Measurements from ENCODE around the gene ARRDC5. TPM values are rescaled to one million over a fixed set of nuclear protein-coding genes. Genes with fewer than 3 reads are reported as not detected.

The ARRDC5 gene
- total RNA-seq, 1 donor from 2014 or later = not detected

DNA sequence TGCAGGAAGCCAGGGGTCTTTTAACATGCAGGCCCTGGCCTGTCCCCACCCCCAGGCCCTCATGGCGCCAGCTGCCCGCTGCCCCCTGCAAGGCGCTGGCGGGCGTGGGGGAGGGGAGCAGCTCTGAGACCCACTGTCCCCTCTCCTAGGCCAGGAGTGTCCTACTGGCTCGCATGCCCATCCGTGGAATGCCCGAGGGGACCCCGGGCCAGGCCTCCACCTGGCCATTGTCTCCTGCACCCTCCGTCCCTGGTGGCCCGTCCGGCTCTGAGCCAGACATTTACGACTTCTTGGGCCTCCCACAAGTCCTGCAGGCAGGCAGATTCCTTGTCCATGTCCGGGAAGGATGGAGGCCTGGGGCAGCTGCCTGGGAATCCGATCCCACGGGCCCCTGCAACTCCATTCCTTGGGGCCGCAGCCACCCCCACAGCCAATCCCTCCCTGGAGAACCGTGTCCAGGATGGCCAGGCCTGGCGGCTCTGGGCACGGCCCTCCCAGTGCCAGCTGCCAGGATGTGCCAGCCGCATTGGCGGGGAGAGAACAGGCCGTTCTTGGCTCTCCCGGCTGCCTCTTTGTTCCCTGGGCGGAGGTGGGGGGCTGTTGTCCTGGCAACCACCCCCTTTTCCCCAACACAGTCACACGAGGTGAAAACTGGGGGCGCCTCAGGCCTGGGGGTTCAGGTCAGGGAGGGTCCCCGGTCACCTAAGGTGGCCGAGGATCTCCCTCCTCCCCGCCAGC lies 24.8 kb downstream of the ARRDC5 start:
- DNase-seq (ENCODE audit: low read depth) = no peak
- Histone ChIP-seq H3K27me3 (ENCODE audit: control insufficient read depth, insufficient read depth, low read length) (no peaks in the 10 kb centered on the region), H3K4me3 (ENCODE audit: low read depth, low read length) (no peak overlapping the region), H3K36me3 (ENCODE audit: control insufficient read depth, insufficient read depth, low read length) (no peaks in the 10 kb centered on the region)
- TF ChIP-seq, protein P1, sequence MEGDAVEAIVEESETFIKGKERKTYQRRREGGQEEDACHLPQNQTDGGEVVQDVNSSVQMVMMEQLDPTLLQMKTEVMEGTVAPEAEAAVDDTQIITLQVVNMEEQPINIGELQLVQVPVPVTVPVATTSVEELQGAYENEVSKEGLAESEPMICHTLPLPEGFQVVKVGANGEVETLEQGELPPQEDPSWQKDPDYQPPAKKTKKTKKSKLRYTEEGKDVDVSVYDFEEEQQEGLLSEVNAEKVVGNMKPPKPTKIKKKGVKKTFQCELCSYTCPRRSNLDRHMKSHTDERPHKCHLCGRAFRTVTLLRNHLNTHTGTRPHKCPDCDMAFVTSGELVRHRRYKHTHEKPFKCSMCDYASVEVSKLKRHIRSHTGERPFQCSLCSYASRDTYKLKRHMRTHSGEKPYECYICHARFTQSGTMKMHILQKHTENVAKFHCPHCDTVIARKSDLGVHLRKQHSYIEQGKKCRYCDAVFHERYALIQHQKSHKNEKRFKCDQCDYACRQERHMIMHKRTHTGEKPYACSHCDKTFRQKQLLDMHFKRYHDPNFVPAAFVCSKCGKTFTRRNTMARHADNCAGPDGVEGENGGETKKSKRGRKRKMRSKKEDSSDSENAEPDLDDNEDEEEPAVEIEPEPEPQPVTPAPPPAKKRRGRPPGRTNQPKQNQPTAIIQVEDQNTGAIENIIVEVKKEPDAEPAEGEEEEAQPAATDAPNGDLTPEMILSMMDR (IDR thresholded peaks at IDR 0.05; ENCODE audit: insufficient read depth, low read length, poor library complexity, severe bottlenecking) = no peak

DNA sequence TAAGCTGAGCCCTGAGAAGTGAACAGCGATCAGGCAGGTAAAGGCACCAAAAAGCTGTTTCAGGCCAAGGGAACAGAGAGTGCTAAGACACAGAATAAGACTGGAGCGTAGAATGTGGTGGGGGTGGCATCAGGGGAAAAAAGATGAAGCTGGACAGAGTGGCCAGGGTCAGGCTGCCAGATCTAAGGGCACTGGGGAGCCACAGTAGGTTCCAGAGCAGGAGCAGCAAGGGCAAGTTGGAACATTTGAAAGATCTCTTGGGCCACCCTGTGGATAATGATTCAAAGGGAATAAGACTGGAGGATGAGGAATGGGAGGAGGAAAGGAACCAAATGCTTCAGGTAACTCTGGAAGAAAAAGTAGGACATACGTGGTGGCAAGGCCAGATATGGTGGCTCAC lies 28.8 kb downstream of the ARRDC5 start:
- Histone ChIP-seq H3K27me3 (ENCODE audit: control insufficient read depth, insufficient read depth, low read length) (no peaks in the 10 kb centered on the region), H3K36me3 (ENCODE audit: control insufficient read depth, insufficient read depth, low read length) (no peaks in the 10 kb centered on the region), H3K4me3 (ENCODE audit: low read depth, low read length) (no peak overlapping the region)
- TF ChIP-seq, protein P1 (IDR thresholded peaks at IDR 0.05; ENCODE audit: insufficient read depth, low read length, poor library complexity, severe bottlenecking) = no peak
- DNase-seq (ENCODE audit: low read depth) = no peak

- Histone ChIP-seq H3K4me3 (ENCODE audit: low read depth, low read length) (no peak overlapping the region), H3K36me3 (ENCODE audit: control insufficient read depth, insufficient read depth, low read length) (no peaks in the 10 kb centered on the region), H3K27me3 (ENCODE audit: control insufficient read depth, insufficient read depth, low read length) (no peaks in the 10 kb centered on the region)
- DNase-seq (ENCODE audit: low read depth) = no peak
- TF ChIP-seq, protein P1 (IDR thresholded peaks at IDR 0.05; ENCODE audit: insufficient read depth, low read length, poor library complexity, severe bottlenecking) = no peak
These were observed 31.0 kb downstream of the ARRDC5 start for GRCh38 chr19:4871711-4872110.

GRCh38 chr19:4870025-4870700 lies 32.5 kb downstream of the ARRDC5 start:
- TF ChIP-seq, protein P1 (IDR thresholded peaks at IDR 0.05; ENCODE audit: insufficient read depth, low read length, poor library complexity, severe bottlenecking) = no peak
- H3K27me3 ChIP-seq (ENCODE audit: control insufficient read depth, insufficient read depth, low read length) = no peaks in the 10 kb centered on the region
- no peak overlapping the region for H3K4me3 ChIP-seq (ENCODE audit: low read depth, low read length)
- no peaks in the 10 kb centered on the region for H3K36me3 ChIP-seq (ENCODE audit: control insufficient read depth, insufficient read depth, low read length)
- peak; percentile 79 for DNase-seq (ENCODE audit: low read depth)

- DNase-seq (ENCODE audit: low read depth) = no peak
- Histone ChIP-seq H3K4me3 (ENCODE audit: low read depth, low read length) (no peak overlapping the region), H3K36me3 (ENCODE audit: control insufficient read depth, insufficient read depth, low read length) (no peaks in the 10 kb centered on the region), H3K27me3 (ENCODE audit: control insufficient read depth, insufficient read depth, low read length) (no peaks in the 10 kb centered on the region)
- TF ChIP-seq, protein P1 (IDR thresholded peaks at IDR 0.05; ENCODE audit: insufficient read depth, low read length, poor library complexity, severe bottlenecking) = no peak
These were observed 34.3 kb downstream of the ARRDC5 start for GRCh38 chr19:4868286-4868834.

Measured in kidney epithelial cell (primary cell).